Lower leg skin (tissue), 3 donors: Measurements from ENCODE around the gene ORM2.

Experiments used
- POLR2A ChIP-seq, 2 donors: fragments of 450-650 bp; IDR thresholded peaks; one replicate each; pipeline ENCODE4 v1.6.1; 2016 to 2017; ENCODE audit warnings: antibody characterized with exemption in 2 of 2, mild to moderate bottlenecking in 1 of 2, moderate library complexity in 1 of 2
- TF ChIP-seq, protein P1 (sequence below), 3 donors: fragments of 450-650 bp; IDR thresholded peaks; one replicate each; pipeline ENCODE4 v1.5.1; 2016; ENCODE audit warnings: antibody characterized with exemption in 3 of 3, mild to moderate bottlenecking in 3 of 3, moderate library complexity in 2 of 3

- TF ChIP-seq, protein P1, sequence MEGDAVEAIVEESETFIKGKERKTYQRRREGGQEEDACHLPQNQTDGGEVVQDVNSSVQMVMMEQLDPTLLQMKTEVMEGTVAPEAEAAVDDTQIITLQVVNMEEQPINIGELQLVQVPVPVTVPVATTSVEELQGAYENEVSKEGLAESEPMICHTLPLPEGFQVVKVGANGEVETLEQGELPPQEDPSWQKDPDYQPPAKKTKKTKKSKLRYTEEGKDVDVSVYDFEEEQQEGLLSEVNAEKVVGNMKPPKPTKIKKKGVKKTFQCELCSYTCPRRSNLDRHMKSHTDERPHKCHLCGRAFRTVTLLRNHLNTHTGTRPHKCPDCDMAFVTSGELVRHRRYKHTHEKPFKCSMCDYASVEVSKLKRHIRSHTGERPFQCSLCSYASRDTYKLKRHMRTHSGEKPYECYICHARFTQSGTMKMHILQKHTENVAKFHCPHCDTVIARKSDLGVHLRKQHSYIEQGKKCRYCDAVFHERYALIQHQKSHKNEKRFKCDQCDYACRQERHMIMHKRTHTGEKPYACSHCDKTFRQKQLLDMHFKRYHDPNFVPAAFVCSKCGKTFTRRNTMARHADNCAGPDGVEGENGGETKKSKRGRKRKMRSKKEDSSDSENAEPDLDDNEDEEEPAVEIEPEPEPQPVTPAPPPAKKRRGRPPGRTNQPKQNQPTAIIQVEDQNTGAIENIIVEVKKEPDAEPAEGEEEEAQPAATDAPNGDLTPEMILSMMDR (IDR thresholded peaks at IDR 0.05): no peak
- no peak for TF ChIP-seq POLR2A (IDR thresholded peaks at IDR 0.05)
Measured at GRCh38 chr9:114363424-114363823, 33.8 kb downstream of the ORM2 start.
